ENCODE results near the gene TNRC6A. TPM values are rescaled to one million over a fixed set of nuclear protein-coding genes. Genes with fewer than 3 reads are reported as not detected.
"Not testable (repeated sequence)": the region's sequence is repeated elsewhere in the genome, so short reads cannot be mapped to it uniquely, and the experiment has no call there.

Gene TNRC6A
- total RNA-seq, 1 donor from 2014 or later: 34.3 TPM

DNA sequence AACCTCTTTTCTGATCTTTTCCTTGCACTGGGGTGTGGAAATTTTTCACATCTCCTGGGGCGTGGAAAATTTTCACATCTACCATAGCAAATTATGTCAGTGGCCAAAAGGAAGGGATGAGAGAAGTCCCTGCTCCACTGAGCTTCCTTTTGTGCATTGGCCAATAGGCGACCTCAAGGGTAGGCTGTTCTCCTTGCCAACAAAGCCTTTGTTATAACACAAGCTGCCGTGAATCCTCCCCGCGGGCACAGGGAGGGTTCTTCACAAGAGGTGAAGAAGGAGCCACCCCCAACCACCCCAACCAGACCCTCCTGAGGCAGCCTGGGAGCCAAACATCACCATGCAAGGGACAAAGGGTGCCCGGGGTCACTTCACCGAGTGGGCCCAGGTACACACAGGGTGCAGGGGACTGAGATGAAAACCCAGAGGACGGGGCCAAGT is 122.8 kb downstream of the TNRC6A start:
- DNase-seq: no peak
- intact Hi-C loops (cut with micrococcal nuclease): no loop called here
- no peak overlapping the region for H3K4me3 ChIP-seq

DNA sequence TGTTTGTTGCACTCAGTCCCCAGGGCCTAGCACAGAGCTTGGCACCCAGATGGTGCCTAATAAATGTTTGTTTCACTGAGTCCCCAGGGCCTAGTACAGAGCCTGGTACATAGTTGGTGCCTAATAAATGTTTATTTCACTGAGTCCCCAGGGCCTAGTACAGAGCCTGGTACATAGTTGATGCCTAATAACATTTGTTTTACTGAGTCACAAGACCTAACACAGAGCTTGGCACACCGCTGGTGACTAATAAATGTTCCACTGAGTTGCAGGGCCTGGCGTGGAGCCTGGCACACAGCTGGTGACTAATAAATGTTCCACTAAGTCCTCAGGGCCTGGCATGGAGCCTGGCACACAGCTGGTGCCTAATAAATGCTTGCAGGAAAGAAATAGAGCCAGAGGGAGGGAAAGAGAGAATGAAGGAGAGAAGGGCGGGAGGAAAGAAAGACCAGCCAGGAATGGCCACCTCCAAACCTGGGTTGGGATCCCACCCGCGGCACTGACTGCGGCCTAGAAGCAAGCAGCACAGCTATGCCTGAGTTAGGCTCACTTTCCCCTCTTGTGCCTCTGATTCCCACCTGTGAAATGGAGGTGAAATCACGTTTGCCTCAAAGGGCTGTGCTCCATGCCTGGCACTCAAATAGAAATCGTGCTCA is 123.8 kb downstream of the TNRC6A start:
- DNase-seq: no peak
- H3K9me3 ChIP-seq (replicated peaks): no peaks in the 10 kb centered on the region
- H3K36me3 ChIP-seq: no peaks in the 10 kb centered on the region
- TF ChIP-seq, protein P1, sequence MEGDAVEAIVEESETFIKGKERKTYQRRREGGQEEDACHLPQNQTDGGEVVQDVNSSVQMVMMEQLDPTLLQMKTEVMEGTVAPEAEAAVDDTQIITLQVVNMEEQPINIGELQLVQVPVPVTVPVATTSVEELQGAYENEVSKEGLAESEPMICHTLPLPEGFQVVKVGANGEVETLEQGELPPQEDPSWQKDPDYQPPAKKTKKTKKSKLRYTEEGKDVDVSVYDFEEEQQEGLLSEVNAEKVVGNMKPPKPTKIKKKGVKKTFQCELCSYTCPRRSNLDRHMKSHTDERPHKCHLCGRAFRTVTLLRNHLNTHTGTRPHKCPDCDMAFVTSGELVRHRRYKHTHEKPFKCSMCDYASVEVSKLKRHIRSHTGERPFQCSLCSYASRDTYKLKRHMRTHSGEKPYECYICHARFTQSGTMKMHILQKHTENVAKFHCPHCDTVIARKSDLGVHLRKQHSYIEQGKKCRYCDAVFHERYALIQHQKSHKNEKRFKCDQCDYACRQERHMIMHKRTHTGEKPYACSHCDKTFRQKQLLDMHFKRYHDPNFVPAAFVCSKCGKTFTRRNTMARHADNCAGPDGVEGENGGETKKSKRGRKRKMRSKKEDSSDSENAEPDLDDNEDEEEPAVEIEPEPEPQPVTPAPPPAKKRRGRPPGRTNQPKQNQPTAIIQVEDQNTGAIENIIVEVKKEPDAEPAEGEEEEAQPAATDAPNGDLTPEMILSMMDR (IDR thresholded peaks at IDR 0.05; ENCODE audit: borderline replicate concordance): no peak
- intact Hi-C loops (cut with micrococcal nuclease): no loop called here
- H3K27me3 ChIP-seq (ENCODE audit: low read depth): peaks cover 28% of the 10 kb centered on the region
- H3K4me1 ChIP-seq: peaks cover 10% of the 10 kb centered on the region
- no peak overlapping the region for H3K27ac ChIP-seq (replicated peaks)
- no peak overlapping the region for H3K4me3 ChIP-seq

More for the DNA sequence above, 122.8 kb downstream of the TNRC6A start:
- Histone ChIP-seq H3K27ac (replicated peaks) (no peak overlapping the region), H3K4me1 (peaks cover 10% of the 10 kb centered on the region), H3K27me3 (ENCODE audit: low read depth) (peaks cover 20% of the 10 kb centered on the region), H3K36me3 (no peaks in the 10 kb centered on the region), H3K9me3 (replicated peaks) (no peaks in the 10 kb centered on the region)
- TF ChIP-seq, protein P1 (IDR thresholded peaks at IDR 0.05; ENCODE audit: borderline replicate concordance): no peak

DNA sequence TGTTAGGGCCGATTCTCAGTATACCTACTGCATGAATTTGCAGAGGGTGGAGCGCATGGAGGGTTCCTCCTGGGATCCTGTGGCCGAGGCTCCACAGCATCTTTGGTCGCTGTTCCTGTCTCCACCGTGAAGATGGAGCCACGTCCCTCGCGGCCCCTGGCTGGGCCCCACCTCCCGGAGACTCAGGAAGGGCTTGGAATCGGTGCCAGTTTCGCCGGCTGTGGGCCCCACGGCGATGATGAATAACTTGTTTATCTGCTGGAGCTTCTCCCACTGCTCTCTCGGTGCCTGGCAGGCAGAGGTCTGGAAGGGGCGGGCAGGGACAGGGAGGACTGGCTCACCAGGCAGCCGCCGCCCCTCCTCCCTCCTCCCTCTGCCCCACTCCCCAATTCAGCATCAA is 124.4 kb downstream of the TNRC6A start:
- Histone ChIP-seq H3K36me3 (no peaks in the 10 kb centered on the region), H3K4me1 (peaks cover 10% of the 10 kb centered on the region), H3K27ac (replicated peaks) (no peak overlapping the region), H3K9me3 (replicated peaks) (no peaks in the 10 kb centered on the region), H3K27me3 (ENCODE audit: low read depth) (peaks cover 28% of the 10 kb centered on the region), H3K4me3 (peak overlapping the region; percentile 25)
- DNase-seq: peak; percentile 19
- TF ChIP-seq, protein P1 (IDR thresholded peaks at IDR 0.05; ENCODE audit: borderline replicate concordance): no peak
- intact Hi-C loops (cut with micrococcal nuclease): no loop called here

DNA sequence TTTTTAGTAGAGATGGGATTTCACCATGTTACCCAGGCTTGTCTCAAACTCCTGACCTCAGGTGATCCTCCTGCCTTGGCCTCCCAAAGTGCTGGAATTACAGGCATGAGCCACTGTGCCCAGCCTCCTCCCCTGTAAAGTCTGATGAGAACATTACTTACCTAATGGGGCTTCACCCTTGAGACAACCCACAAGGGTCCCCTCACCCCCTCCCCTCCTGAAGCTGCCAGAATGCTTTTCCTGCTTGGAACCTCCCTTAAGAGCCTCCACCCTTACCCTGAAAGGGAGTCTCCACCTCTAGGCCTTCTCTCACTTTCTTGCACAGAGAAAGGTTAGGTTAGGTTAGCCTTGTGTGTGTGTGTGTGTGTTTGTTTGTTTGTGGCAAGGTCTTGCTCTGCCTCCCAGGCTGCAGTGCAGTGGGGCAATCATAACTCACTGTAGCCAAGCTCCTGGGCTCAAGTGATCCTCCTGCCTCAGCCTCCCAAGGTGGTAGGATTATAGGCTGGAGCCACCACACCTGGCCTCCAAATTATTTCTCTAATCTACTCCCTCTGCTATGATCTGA is 125.2 kb downstream of the TNRC6A start:
- no peaks in the 10 kb centered on the region for H3K36me3 ChIP-seq
- no peaks in the 10 kb centered on the region for H3K9me3 ChIP-seq (replicated peaks)
- intact Hi-C loops (cut with micrococcal nuclease): no loop called here
- H3K27me3 ChIP-seq (ENCODE audit: low read depth): peaks cover 28% of the 10 kb centered on the region
- TF ChIP-seq, protein P1 (IDR thresholded peaks at IDR 0.05; ENCODE audit: borderline replicate concordance): no peak
- no peak for DNase-seq
- no peak overlapping the region for H3K4me3 ChIP-seq
- no peak overlapping the region for H3K27ac ChIP-seq (replicated peaks)
- peaks cover 10% of the 10 kb centered on the region for H3K4me1 ChIP-seq

DNA sequence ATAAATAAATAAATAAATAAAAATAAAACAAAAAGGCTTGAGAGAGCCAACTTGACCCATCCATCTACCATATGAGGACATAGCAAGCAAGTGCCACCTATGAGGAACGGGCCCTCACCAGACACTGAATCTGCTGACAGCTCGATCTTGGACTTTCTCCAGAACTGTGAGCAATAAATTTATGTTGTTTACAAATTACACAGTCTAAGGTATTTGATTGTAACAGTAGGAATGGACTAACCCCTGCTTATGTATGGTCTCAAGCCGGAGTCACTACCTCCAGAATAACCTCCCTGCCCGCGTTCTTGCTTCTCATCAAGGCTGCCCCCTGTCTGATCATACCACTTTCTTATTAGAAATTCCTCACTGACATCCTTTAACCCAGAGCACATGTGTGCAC is 126.2 kb downstream of the TNRC6A start:
- H3K27me3 ChIP-seq (ENCODE audit: low read depth): peaks cover 28% of the 10 kb centered on the region
- TF ChIP-seq, protein P1 (IDR thresholded peaks at IDR 0.05; ENCODE audit: borderline replicate concordance): no peak

DNA sequence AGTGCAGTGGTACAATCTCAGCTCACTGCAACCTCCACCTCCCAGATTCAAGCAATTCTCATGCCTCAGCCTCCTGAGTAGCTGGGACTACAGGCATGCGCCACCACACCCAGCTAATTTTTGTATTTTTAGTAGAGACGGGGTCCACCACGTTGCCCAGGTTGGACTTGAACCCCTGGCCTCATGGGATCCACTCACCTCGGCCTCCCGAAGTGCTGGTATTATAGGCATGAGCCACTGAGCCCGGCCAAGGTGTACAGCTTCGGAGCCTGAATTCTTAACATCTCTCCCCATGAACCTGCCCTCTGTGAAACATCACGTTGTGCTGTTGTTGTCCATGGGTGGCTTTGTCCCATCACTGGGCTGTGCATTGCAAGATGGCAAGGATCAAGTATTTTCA is 127.4 kb downstream of the TNRC6A start:
- H3K4me3 ChIP-seq; DNase-seq; H3K36me3 ChIP-seq; H3K4me1 ChIP-seq; H3K9me3 ChIP-seq (replicated peaks); H3K27ac ChIP-seq (replicated peaks); intact Hi-C loops (cut with micrococcal nuclease): not testable (repeated sequence)
- H3K27me3 ChIP-seq (ENCODE audit: low read depth): peaks cover 28% of the 10 kb centered on the region

More for the DNA sequence above, 126.2 kb downstream of the TNRC6A start:
- intact Hi-C loops (cut with micrococcal nuclease): no loop called here
- no peak overlapping the region for H3K4me3 ChIP-seq
- H3K9me3 ChIP-seq (replicated peaks): no peaks in the 10 kb centered on the region
- no peaks in the 10 kb centered on the region for H3K36me3 ChIP-seq
- no peak for DNase-seq
- peaks cover 10% of the 10 kb centered on the region for H3K4me1 ChIP-seq
- no peak overlapping the region for H3K27ac ChIP-seq (replicated peaks)
